HG02588 (cell line): ENCODE data around the gene CYB5R4.

Source experiments
- ATAC-seq: cut with Tn5 transposase; IDR thresholded peaks from one replicate; pipeline ENCODE4 v1.9.1; 2021; ENCODE audit warnings: mild to moderate bottlenecking, moderate library complexity; ENCODE audit not compliant: unreplicated experiment

CYB5R4 gene

DNA sequence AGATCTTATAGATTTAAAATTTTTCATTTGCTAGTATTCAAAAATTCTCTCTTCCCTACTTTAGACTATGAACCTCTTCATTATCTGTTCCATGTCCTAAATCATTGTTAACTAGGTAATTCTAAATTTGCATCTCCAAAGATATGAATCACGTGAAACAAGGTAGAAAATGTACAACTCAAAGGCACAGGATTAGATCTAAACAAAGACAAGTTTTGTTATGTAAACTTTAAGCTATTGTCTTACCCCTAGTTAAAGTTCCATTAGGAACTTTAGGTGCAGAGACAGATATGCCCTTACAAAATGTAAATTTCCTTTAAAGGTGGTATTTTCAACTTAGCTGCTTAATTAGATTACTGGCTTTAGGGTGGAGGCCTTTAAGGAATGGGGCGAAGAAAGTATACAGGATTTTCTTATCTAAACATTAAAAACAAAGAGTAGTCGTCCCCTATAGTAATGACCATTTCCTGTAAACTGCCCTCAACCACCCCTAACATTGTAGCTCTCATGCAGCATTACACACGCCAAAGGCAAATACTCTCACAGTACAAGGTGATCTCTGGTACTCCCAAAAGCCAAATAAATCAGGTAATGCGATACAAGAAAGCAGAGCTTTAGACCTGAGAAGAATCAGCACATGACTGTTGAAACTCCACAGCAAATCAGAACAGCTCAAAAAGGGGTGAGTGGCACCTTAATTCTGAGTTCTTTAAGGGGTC is 116.7 kb downstream of the CYB5R4 start:
- ATAC-seq: no peak

DNA sequence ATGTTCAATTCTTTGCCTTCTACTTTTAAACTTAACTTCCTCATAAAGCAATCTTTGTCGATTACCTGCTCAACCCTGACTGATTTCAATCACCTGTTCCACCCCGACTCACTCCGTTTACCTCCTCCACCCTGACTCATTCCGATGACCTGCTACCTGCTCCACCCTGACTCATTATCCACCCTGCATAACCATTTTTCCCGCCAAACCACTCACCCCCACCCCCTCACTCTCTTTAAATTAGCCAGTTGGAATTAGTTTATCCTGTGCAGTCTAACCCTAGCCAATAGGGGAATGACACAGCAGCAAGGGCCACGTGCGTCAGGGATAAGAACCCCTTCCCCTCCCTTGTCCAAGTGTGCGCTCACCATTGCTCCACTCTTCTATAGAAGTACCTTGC is 117.4 kb downstream of the CYB5R4 start:
- ATAC-seq: no peak

DNA sequence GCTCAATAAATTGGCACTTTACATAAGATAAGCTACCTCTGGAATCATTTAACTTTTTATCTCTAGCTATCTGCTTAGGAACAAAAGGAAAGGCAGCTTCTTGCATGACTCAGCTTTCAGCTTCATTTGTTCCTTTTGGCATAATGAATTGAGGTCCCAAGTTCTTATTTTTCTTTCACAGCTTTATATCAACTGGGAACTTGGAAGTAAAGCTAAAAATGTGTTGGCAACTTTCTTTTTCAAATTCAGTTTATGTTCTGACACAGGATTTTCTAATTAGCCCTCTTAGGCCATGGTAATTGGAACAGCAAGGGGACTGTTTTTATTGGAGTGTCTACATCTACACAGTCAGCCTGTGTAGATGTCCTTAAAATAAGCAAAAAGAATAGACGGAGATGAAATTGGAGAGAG is 118.8 kb downstream of the CYB5R4 start:
- no peak for ATAC-seq

- no peak for ATAC-seq
Measured at GRCh38 chr6:83978997-83979396, 119.5 kb downstream of the CYB5R4 start.

- ATAC-seq: no peak
Measured at GRCh38 chr6:83984411-83984810, 124.9 kb downstream of the CYB5R4 start.

- ATAC-seq: no peak
Measured at GRCh38 chr6:83985308-83985713, 125.8 kb downstream of the CYB5R4 start.

GRCh38 chr6:83985715-83986114 is 126.2 kb downstream of the CYB5R4 start:
- ATAC-seq: no peak

DNA sequence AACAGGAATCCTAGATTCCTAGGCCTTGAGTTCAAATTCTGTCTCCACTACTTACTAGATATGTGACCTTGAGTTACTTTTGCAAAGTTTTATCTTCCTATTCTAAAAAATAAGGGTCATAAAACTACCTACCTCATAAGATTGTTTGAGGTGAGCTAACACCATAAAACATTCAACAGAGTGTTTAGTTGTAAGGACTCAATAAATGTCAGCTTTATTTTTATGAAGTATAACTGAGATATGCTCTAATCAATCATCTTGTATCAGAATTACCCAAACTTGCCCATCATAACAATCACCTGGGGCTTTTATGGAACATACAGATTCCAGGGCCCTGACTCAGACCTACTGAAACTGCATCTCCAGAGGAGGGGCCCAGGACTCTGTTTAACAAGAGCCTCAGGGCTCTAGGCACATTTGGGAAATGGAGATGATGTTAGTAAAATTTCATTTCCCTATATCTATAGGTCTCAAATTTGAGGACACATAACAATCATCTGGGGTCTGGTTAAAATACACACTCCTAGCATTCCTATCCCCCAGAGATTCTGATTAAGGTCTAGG is 138.6 kb downstream of the CYB5R4 start:
- ATAC-seq: no peak

- ATAC-seq: no peak
Measured at GRCh38 chr6:84001119-84001518, 141.6 kb downstream of the CYB5R4 start.

- no peak for ATAC-seq
Measured at GRCh38 chr6:84002226-84002625, 142.7 kb downstream of the CYB5R4 start.

GRCh38 chr6:84003131-84003530 is 143.6 kb downstream of the CYB5R4 start:
- ATAC-seq: no peak

DNA sequence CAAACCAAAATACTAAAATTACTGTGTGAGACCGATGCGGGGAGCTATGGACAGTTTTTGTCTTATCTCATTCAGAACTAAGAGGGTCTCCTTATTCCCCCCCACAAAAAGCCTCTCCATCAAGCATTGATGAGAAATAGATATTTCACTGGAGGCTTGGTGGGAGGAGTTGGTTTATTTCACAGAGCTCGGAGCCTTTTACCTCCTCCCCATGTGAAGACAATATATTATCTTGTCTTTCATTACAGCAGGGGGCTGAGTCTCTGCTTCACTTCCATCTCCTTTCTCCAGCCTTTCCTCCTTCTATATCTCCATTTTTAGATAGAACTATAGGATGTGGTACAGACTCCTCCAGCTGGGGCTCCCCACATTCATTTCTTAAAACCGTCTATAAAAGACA is 144.2 kb downstream of the CYB5R4 start:
- no peak for ATAC-seq

DNA sequence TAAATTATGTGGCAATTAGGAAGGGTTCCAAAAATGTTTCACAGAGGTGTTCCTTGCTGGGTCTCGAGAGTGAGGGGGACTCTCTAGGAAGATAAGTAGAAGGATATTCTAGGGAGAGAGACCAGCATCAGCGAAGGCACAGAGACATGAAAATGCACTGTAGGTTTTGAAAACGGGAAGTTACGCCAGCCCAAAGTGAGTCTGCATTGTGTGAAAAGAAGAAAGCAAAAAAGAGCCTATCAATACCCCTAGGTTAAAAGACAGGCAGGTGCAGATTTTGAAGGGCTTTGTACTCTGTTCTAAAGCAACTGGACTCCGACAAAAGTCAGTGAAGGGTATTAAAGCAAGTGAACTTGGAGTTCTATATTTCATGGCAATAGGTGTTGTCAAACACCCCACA is 148.4 kb downstream of the CYB5R4 start:
- no peak for ATAC-seq

GRCh38 chr6:84013354-84013753 is 153.9 kb downstream of the CYB5R4 start:
- no peak for ATAC-seq

GRCh38 chr6:84013931-84014330 is 154.4 kb downstream of the CYB5R4 start:
- no peak for ATAC-seq

- no peak for ATAC-seq
Measured at GRCh38 chr6:84016029-84016428, 156.5 kb downstream of the CYB5R4 start.
